HUES64 (cell line): ENCODE results near the gene DNAH1.

ENCODE experiments used
- H3K27ac ChIP-seq: 2 replicates; pipeline ENCODE4 v1.7.0; 2013; ENCODE audit warnings: low read depth, low read length, inconsistent platforms
- H3K27me3 ChIP-seq: 2 replicates; pipeline ENCODE4 v1.6.1; 2013; ENCODE audit warnings: mild to moderate bottlenecking, low read length; ENCODE audit not compliant: insufficient read depth
- H3K36me3 ChIP-seq: 2 replicates; pipeline ENCODE4 v1.6.1; 2013; ENCODE audit warnings: mild to moderate bottlenecking, low read length; ENCODE audit not compliant: insufficient read depth
- H3K4me1 ChIP-seq: 2 replicates; pipeline ENCODE4 v1.6.1; 2013; ENCODE audit warnings: mild to moderate bottlenecking, low read length, moderate library complexity; ENCODE audit not compliant: insufficient read depth
- H3K4me3 ChIP-seq: 2 replicates; pipeline ENCODE4 v1.5.1; 2013; ENCODE audit warnings: mild to moderate bottlenecking, low read length, moderate library complexity
- H3K9ac ChIP-seq: 2 replicates; pipeline ENCODE4 v1.6.1; 2013; ENCODE audit warnings: mild to moderate bottlenecking, low read depth, low read length
- H3K9me3 ChIP-seq: 2 replicates; pipeline ENCODE4 v1.6.1; 2013; ENCODE audit warnings: low read depth, low read length; ENCODE audit not compliant: insufficient read depth
- WGBS: fragments of 150-250, 120-280 bp; methylation state at CpG from one replicate; pipeline ENCODE4 v1.1.7; 2013; ENCODE audit warnings: missing lambda C conversion rate; 5-methylcytosine and 5-hydroxymethylcytosine counted together

DNAH1 gene

DNA sequence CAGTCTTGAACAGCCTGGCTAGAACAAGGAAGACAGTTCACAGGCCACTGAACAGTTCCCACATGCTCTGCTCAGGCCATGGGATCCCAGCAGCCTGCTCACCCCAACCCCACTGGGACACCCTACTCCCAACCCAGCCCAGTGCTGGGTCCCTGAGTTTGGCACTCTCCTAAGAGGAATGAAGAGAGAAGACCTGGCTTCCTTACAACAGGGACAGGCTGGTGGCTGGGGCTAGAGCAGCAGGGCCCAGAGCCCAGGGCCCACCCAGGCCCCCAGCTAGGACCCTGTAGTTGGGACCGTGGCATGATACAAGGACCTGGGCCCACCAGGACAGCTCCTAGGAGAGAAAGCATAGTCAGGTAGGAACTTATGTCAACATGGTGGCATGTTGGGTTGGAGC lies 85.4 kb downstream of the DNAH1 start:
- Histone ChIP-seq H3K4me1 (no peaks in the 10 kb centered on the region), H3K9ac (no peak overlapping the region), H3K4me3 (no peak overlapping the region), H3K27me3 (no peaks in the 10 kb centered on the region), H3K9me3 (no peaks in the 10 kb centered on the region), H3K36me3 (peaks cover 60% of the 10 kb centered on the region), H3K27ac (no peak overlapping the region)
- WGBS: 93% methylated on average over 1 of the region's 1 CpG

DNA sequence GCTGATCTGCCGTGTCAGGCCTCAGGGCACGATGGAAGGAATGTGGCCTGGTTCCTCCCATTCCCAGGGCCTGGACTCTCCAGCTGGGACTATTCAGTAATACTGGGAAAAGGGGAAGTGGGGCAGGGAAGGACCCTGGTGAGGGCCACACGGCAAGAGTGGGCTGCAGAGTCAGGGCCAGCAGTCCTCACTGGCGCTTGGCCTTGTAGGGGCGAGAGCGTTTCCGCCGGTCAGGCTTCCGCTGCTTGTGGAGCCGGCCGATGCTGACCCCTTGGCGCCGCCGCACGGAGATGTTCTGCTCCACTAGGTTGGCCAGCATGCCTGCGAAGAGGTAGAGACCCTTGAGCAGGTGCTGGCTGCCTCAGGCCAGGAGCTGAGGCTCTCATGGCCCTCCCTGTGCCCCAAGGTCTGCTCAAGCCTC lies 86.0 kb downstream of the DNAH1 start:
- H3K9ac ChIP-seq: no peak overlapping the region
- H3K4me3 ChIP-seq: no peak overlapping the region
- H3K27me3 ChIP-seq: no peaks in the 10 kb centered on the region
- no peaks in the 10 kb centered on the region for H3K4me1 ChIP-seq
- H3K36me3 ChIP-seq: peaks cover 66% of the 10 kb centered on the region
- no peak overlapping the region for H3K27ac ChIP-seq
- WGBS: 94% methylated on average over 16 of the region's 16 CpGs
- no peaks in the 10 kb centered on the region for H3K9me3 ChIP-seq

DNA sequence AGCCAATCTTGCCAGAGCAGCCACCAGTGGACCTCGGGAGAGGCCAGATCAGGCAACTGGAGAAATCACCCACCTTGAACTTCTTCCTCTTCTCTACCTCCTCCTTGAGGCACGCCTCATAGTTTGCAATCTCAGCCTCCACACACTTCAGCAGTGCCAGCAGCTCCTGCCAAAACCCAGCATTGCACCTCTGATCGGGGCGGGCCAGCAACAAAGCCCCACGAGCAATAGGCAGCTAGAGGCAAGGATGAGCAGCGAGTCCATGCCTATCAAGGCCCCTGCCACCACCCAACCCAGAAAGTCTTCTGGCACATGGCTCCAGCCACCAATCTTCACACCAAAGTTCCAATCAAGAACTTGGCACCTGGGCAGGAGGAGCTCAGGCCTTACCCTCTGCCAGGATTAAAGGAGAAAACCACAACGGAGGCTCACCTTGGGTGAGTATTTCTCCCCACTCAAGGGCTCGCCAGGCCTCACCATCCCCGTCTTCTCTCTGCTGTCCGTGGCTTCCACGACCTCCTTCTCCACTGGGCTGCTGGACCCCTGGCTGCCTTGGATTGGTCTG lies 86.7 kb downstream of the DNAH1 start:
- 94% methylated on average over 11 of the region's 11 CpGs for WGBS
- Histone ChIP-seq H3K27ac (no peak overlapping the region), H3K9ac (no peak overlapping the region), H3K9me3 (no peaks in the 10 kb centered on the region), H3K4me3 (no peak overlapping the region), H3K36me3 (peaks cover 73% of the 10 kb centered on the region), H3K4me1 (no peaks in the 10 kb centered on the region), H3K27me3 (no peaks in the 10 kb centered on the region)

DNA sequence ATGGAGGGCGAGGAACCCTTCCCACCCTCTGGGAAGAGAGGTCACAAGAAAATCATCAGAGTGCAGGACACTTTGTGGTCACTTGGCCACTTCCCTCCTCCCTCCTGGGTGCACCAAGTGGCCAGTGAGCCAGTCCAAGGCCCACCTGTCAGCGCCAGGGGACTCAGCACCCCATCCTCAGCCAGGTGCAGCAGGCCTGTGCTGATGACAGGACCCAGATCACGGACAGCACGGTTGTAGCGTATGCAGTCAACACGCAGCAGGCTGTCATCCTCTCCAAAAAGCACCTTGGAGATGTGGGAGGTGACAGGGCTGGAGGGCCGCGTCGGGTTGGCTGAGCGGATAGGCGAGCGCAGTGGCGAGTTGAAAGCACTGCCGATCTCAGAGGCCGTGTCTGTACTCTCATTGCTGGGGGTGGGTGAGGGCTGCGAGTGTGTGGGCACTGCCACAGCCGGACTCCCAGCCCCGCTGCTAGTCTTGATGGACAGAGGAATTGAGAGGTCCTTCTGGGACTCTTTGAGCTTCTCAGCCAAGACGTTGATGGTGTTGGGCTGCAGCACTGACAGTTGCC lies 87.2 kb downstream of the DNAH1 start:
- Histone ChIP-seq H3K27ac (no peak overlapping the region), H3K27me3 (no peaks in the 10 kb centered on the region), H3K4me3 (no peak overlapping the region), H3K36me3 (peaks cover 78% of the 10 kb centered on the region), H3K9ac (no peak overlapping the region), H3K4me1 (no peaks in the 10 kb centered on the region), H3K9me3 (no peaks in the 10 kb centered on the region)
- 94% methylated on average over 19 of the region's 19 CpGs for WGBS

DNA sequence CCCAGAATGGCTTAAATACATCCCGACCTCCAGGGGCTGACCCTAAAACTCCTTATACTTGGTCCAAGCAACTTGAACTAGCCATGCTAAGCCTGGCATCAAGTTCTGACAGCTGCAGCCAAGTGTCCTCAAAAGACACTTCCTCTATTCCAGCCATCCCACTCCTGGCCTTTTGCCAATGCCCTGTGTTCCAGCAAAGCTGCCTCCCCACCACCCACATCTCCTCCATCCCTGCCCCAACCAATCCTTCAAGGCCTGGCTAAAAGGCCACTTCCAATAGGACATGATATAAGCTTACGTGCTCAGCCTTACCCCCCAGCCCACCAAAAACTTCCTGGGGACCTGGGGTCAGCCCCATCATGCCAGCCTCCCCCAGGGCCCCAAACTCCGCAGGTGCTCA lies 87.8 kb downstream of the DNAH1 start:
- no peaks in the 10 kb centered on the region for H3K9me3 ChIP-seq
- H3K9ac ChIP-seq: no peak overlapping the region
- H3K27me3 ChIP-seq: no peaks in the 10 kb centered on the region
- no peak overlapping the region for H3K4me3 ChIP-seq
- peaks cover 82% of the 10 kb centered on the region for H3K36me3 ChIP-seq
- H3K4me1 ChIP-seq: peaks cover 2% of the 10 kb centered on the region; the same call in 1 of the 2 replicates
- H3K27ac ChIP-seq: no peak overlapping the region
- 93% methylated on average over 3 of the region's 3 CpGs for WGBS

DNA sequence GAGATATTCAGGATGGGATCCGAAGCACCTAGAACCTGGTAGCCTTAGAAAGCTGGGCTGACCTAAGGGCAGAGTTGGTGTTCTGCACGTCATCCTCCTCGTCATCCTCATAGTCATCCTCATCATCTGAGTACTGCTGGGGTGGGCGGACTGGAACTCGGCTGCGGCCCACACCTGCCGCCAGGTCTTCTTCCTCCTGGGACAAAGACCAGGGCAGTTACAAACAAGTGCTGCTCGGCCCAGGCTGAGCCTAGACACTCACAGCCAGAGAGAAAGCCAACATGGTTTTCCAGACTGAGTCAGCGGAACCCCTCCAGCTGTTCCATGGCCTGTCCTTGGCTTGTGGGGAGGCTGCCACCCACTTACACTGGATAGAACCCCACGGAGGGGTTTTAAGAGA lies 88.3 kb downstream of the DNAH1 start:
- WGBS: 93% methylated on average over 10 of the region's 10 CpGs
- H3K27ac ChIP-seq: no peak overlapping the region
- no peaks in the 10 kb centered on the region for H3K27me3 ChIP-seq
- no peak overlapping the region for H3K9ac ChIP-seq
- no peaks in the 10 kb centered on the region for H3K9me3 ChIP-seq
- peaks cover 82% of the 10 kb centered on the region for H3K36me3 ChIP-seq
- H3K4me1 ChIP-seq: peaks cover 4% of the 10 kb centered on the region; the same call in 1 of the 2 replicates
- H3K4me3 ChIP-seq: no peak overlapping the region

DNA sequence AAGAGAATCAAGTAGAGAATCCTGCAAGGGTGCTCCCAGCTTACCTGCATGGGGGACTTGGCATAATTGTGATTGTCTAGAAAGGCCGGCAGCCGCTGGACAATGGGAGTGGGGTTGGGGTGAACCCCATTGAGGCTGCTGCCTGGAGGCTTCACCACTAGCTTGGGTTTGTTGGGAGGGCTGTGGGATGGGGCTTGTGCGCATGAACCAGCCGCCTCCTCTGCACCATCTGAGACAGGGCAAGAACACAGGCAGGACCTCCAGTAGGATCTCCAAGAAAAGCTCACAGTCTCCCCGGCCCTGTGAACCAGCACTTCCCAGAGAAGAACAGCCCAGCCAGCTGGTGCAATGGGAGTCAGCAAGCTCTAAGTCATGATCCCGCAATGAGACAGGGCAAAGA lies 88.9 kb downstream of the DNAH1 start:
- H3K4me3 ChIP-seq: no peak overlapping the region
- no peaks in the 10 kb centered on the region for H3K27me3 ChIP-seq
- WGBS: 93% methylated on average over 6 of the region's 6 CpGs
- H3K4me1 ChIP-seq: peaks cover 4% of the 10 kb centered on the region; the same call in 1 of the 2 replicates
- no peak overlapping the region for H3K9ac ChIP-seq
- H3K36me3 ChIP-seq: peaks cover 82% of the 10 kb centered on the region
- no peak overlapping the region for H3K27ac ChIP-seq
- H3K9me3 ChIP-seq: no peaks in the 10 kb centered on the region

DNA sequence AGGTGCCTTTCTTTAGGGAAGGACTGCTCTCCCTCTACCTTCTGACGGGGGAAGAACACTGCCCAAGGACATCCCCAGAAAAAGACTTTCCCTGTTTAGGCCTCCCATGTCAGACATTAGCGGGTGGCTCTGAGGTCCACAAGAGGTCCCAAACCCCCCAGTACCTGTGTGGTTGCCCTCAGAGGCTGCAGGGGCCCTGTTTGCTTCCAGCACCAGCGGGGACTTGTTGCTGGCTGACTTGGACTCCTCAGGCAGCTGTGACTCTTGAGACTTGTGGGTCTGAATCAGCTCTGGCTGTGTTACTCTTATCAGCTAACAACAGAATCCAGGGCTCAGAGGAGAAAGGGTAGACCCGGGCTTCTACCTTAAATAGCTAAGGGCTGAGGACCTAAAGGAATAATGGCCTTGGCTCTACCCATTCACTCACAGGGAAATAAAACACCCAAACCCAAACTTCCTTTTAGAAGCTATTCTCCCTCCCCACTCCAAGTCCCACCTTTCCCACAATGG lies 89.5 kb downstream of the DNAH1 start:
- peaks cover 4% of the 10 kb centered on the region; the same call in 1 of the 2 replicates for H3K4me1 ChIP-seq
- no peak overlapping the region for H3K9ac ChIP-seq
- no peaks in the 10 kb centered on the region for H3K27me3 ChIP-seq
- no peaks in the 10 kb centered on the region for H3K9me3 ChIP-seq
- H3K27ac ChIP-seq: no peak overlapping the region
- peaks cover 80% of the 10 kb centered on the region for H3K36me3 ChIP-seq
- 93% methylated on average over 4 of the region's 4 CpGs for WGBS
- no peak overlapping the region for H3K4me3 ChIP-seq

DNA sequence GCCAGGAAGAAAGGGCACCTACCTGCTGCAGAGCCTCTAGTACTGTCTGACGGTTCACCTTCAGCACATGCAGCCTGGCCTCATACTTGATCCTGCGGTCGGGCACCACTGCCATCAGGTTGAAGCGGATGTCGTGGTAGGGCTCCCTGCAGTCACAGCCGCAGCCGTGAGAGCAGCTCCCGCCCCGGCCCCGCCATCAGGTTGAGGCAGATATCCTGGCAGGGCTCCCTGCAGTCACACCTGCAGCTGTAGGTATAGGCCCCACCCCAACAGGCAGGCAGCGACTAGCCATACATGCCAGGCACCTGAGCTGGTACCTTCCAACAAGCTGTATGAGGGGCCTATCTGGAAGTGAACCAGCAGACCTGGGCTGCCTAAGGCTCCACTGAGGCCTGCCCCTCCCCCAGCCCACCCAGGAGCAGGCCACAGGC lies 90.1 kb downstream of the DNAH1 start:
- 95% methylated on average over 11 of the region's 11 CpGs for WGBS
- Histone ChIP-seq H3K9me3 (no peaks in the 10 kb centered on the region), H3K4me1 (peaks cover 7% of the 10 kb centered on the region; the same call in 1 of the 2 replicates), H3K27ac (no peak overlapping the region), H3K36me3 (peaks cover 75% of the 10 kb centered on the region), H3K4me3 (no peak overlapping the region), H3K9ac (no peak overlapping the region), H3K27me3 (no peaks in the 10 kb centered on the region)

DNA sequence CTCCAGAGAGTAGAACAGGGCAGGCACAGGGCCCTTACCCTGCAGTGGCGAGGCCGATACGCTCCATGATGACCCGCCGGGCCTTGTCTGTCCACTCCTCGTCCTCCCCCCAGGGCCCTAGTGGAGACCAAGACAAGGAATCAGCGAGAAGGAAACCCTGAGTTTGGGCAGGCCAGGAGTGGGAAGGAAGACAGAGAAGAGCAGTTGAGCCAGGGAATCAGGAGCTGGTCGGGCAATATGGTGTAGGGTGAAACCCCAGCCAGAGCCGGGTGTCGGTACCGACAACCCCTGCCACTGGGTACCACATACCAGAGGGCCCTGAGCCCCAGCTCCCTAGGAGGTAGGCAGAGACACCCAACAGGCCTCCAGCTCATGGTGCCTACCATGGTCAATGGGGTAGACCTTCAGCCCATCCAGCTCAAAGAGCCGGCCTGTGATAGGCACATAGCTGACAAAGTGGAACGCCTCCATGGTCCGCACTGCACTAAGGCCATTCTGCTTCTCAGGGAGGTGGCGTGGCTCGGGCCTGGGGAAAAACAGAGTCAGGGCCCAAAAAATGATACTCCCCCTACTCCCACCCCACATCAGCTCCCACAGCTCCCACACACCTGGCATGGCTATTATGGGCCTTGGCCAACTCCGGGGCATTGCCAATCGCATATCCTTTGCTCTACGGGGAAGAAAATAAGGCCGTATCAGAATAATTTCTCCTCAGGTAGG lies 90.8 kb downstream of the DNAH1 start:
- 97% methylated on average over 20 of the region's 20 CpGs for WGBS
- Histone ChIP-seq H3K36me3 (peaks cover 68% of the 10 kb centered on the region), H3K27ac (no peak overlapping the region)

DNA sequence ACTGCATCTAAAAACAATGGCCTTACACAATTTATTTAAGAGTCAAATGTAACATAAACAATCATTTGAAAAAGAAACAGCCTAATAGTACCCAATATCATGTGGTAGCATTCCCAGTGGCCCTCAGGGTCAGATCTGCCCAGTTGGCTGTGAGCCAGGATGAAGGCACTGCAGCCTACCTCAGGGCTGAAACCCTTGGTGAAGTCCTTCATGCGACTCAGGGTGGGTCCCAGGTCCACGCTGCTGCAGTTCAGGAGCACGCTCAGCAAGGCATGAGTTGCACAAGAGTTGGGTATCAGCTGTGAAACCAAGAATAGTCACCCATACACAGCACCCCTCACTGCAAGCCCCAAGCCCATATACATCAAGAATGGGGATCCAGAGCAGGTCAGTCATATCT lies 91.7 kb downstream of the DNAH1 start:
- peaks cover 11% of the 10 kb centered on the region; the same call in 1 of the 2 replicates for H3K4me1 ChIP-seq
- no peak overlapping the region for H3K27ac ChIP-seq
- H3K36me3 ChIP-seq: peaks cover 60% of the 10 kb centered on the region
- H3K4me3 ChIP-seq: no peak overlapping the region
- 97% methylated on average over 3 of the region's 3 CpGs for WGBS
- H3K9me3 ChIP-seq: no peaks in the 10 kb centered on the region
- H3K9ac ChIP-seq: no peak overlapping the region
- H3K27me3 ChIP-seq: peaks cover 2% of the 10 kb centered on the region; the same call in 1 of the 2 replicates

More for the DNA sequence above, 90.8 kb downstream of the DNAH1 start:
- Histone ChIP-seq H3K4me3 (no peak overlapping the region), H3K9ac (no peak overlapping the region), H3K9me3 (no peaks in the 10 kb centered on the region), H3K27me3 (peaks cover 2% of the 10 kb centered on the region; the same call in 1 of the 2 replicates), H3K4me1 (peaks cover 11% of the 10 kb centered on the region; the same call in 1 of the 2 replicates)
